GM12878 (cell line): ENCODE data around the gene SEMA5B. TPM values are rescaled to one million over a fixed set of nuclear protein-coding genes. Genes with fewer than 3 reads are reported as not detected.

Experiments used
- ATAC-seq: fragments of 200-7000 bp; cut with Tn5 transposase; 3 replicates; pipeline ENCODE4 v1.9.1; 2020; ENCODE audit warnings: mild to moderate bottlenecking, moderate library complexity
- BruUV-seq: library from RNA; stranded (reverse); fragments of 400-500 nt; replicated peaks from 2 replicates; lab custom pipeline; 2021; lab: Mats Ljungman, UMichigan
- CTCF ChIA-PET: fragments of 300-600 bp; sonication (Branson Sonifier 250); formaldehyde crosslinking; extraction: SDS; loops from one replicate; lab custom pipeline; 2021; ENCODE audit warnings: inconsistent platforms; lab: Yijun Ruan, JAX
- POLR2A ChIA-PET: fragments of 350-600 bp; formaldehyde crosslinking; extraction: SDS; loops from one replicate; lab custom pipeline; 2021; ENCODE audit warnings: inconsistent platforms; lab: Charles Lee
- RAD21 ChIA-PET: fragments of 300-600 bp; sonication (Branson Sonifier 250); formaldehyde crosslinking; loops from one replicate; lab custom pipeline; 2023; ENCODE audit warnings: antibody characterized with exemption; ENCODE audit not compliant: unreplicated experiment; lab: Charles Lee
- SMC1A ChIA-PET: fragments of 300-600 bp; sonication (Branson Sonifier 250); formaldehyde crosslinking; loops from one replicate; lab custom pipeline; 2023; ENCODE audit not compliant: unreplicated experiment, uncharacterized antibody; lab: Charles Lee
- DNase-seq: peaks from one replicate; pipeline ENCODE4 v3.0.0-alpha.2; 2011; ENCODE audit warnings: low read depth, low spot score
- FAIRE-seq: peaks from 3 replicates; lab custom pipeline; 2011; peaks lifted over from hg19 to GRCh38; lab: Jason Lieb, UNC
- H2AFZ ChIP-seq: 2 replicates; pipeline ENCODE4 v1.6.0; 2011; ENCODE audit warnings: low read depth, low read length, control low read depth; ENCODE audit not compliant: control insufficient read depth
- H3K27ac ChIP-seq: 2 replicates; pipeline ENCODE4 v1.5.1; 2011; ENCODE audit warnings: control low read depth; ENCODE audit not compliant: control insufficient read depth, insufficient read depth
- H3K27me3 ChIP-seq, 2 experiments: replicated peaks in 1 of 2; 2 replicates each; pipeline versions ENCODE4 v1.6.0 to v1.6.1; 2011; ENCODE audit warnings: low read length in 1 of 2; ENCODE audit not compliant: control insufficient read depth in 2 of 2, insufficient read depth in 2 of 2
- H3K36me3 ChIP-seq, 2 experiments: 2 replicates each; pipeline ENCODE4 v1.5.1; 2011; ENCODE audit warnings: low read length in 1 of 2; ENCODE audit not compliant: control insufficient read depth in 2 of 2, insufficient read depth in 2 of 2
- H3K4me1 ChIP-seq: 2 replicates; pipeline ENCODE4 v1.6.1; 2011; ENCODE audit warnings: mild to moderate bottlenecking, low read length, moderate library complexity, mixed read lengths; ENCODE audit not compliant: control insufficient read depth, insufficient read depth
- H3K4me2 ChIP-seq: 2 replicates; pipeline ENCODE4 v1.6.0; 2011; ENCODE audit warnings: control low read depth; ENCODE audit not compliant: control insufficient read depth, insufficient read depth
- H3K4me3 ChIP-seq: fragments of 200-600 bp; sonication (generic); 2 replicates; pipeline ENCODE4 v1.5.1; 2016
- H3K79me2 ChIP-seq: 2 replicates; pipeline ENCODE4 v1.6.0; 2011; ENCODE audit warnings: low read length; ENCODE audit not compliant: control insufficient read depth, insufficient read depth
- H3K9ac ChIP-seq: 2 replicates; pipeline ENCODE4 v1.8.0; 2011; ENCODE audit warnings: low read length, control low read depth, mixed read lengths; ENCODE audit not compliant: control insufficient read depth, insufficient read depth
- H3K9me3 ChIP-seq: replicated peaks from 3 replicates; pipeline ENCODE4 v1.5.1; 2011; ENCODE audit warnings: mild to moderate bottlenecking, low read length; ENCODE audit not compliant: control insufficient read depth, insufficient read depth
- H4K20me1 ChIP-seq: 2 replicates; pipeline ENCODE4 v1.6.0; 2011; ENCODE audit not compliant: control insufficient read depth, insufficient read depth
- CHD4 ChIP-seq: fragments of 200-600 bp; sonication (generic); IDR thresholded peaks from 2 replicates; pipeline ENCODE4 v1.6.1; 2016; ENCODE audit warnings: mild to moderate bottlenecking
- KLF5 ChIP-seq: fragments of 450-650 bp; IDR thresholded peaks from 2 replicates; pipeline ENCODE4 v1.6.1; 2014; ENCODE audit warnings: mild to moderate bottlenecking; ENCODE audit not compliant: partially characterized antibody
- PML ChIP-seq: IDR thresholded peaks from 2 replicates; pipeline ENCODE4 v1.6.1; 2012; ENCODE audit warnings: low read length, inconsistent platforms
- RUNX3 ChIP-seq: IDR thresholded peaks from 2 replicates; pipeline ENCODE4 v1.6.1; 2012; ENCODE audit warnings: low read length, inconsistent platforms
- SUZ12 ChIP-seq: fragments of 200-600 bp; sonication (generic); IDR thresholded peaks from one replicate; pipeline ENCODE4 v1.6.1; 2018; ENCODE audit warnings: antibody characterized with exemption, mild to moderate bottlenecking; ENCODE audit not compliant: unreplicated experiment
- WGBS: methylation state at CpG from one replicate; pipeline ENCODE4 v1.1.6; 2016; ENCODE audit warnings: low lambda C conversion rate; ENCODE audit not compliant: insufficient replicate concordance, insufficient coverage; ENCODE audit errors: missing lambda C conversion rate; 5-methylcytosine and 5-hydroxymethylcytosine counted together
- in situ Hi-C: fragments of 300-500 bp; cut with MboI; formaldehyde crosslinking; loops from 9 replicates; pipeline ENCODE4 v1.14.3; 2018; ENCODE audit warnings: mixed read lengths
- intact Hi-C: fragments of 100-400 bp; cut with micrococcal nuclease; formaldehyde crosslinking; loops from one replicate; pipeline ENCODE4 v1.14.2; 2022; ENCODE audit not compliant: unreplicated experiment
- polyA plus RNA-seq, 11 experiments: library from polyadenylated mRNA; depleted of rRNA in 4 of 11; unstranded in 6 of 11; stranded (reverse) in 5 of 11; fragments of >200 nt; fragmentation: Nextera tagmentation in 4 of 11; fragmentation: Illumina TruSeq in 1 of 11; extraction: Ambion mirVana in 4 of 11; extraction: Trizol in 1 of 11; gene quantifications; 1 replicate in 1 of 11; 2 replicates in 10 of 11; pipeline versions ENCODE4 v1.2.1 to v1.2.3, GENCODE V29; 2011 to 2016; ENCODE audit warnings: inconsistent platforms in 2 of 11, missing spikeins in 2 of 11, low read depth in 1 of 11
- total RNA-seq, 4 experiments: library from RNA; depleted of rRNA in 3 of 4; stranded (reverse); fragments of >200 nt in 3 of 4; fragmentation: Illumina TruSeq in 1 of 4; extraction: Trizol in 1 of 4; gene quantifications; 2 replicates each; pipeline versions ENCODE4 v1.2.1 to v1.2.3, GENCODE V29; 2013 to 2021
- TF ChIP-seq, protein P1 (sequence below): fragments of 450-650 bp; IDR thresholded peaks from 2 replicates; pipeline ENCODE4 v1.6.1; 2018; ENCODE audit warnings: borderline replicate concordance, mild to moderate bottlenecking; ENCODE audit not compliant: partially characterized antibody

SEMA5B gene
- total and polyA plus RNA-seq, 10 of the 15 experiments (the other 5 are each of a cell fraction or from before 2014, with no cell fraction given), result 0.05 TPM; not detected in 9

DNA sequence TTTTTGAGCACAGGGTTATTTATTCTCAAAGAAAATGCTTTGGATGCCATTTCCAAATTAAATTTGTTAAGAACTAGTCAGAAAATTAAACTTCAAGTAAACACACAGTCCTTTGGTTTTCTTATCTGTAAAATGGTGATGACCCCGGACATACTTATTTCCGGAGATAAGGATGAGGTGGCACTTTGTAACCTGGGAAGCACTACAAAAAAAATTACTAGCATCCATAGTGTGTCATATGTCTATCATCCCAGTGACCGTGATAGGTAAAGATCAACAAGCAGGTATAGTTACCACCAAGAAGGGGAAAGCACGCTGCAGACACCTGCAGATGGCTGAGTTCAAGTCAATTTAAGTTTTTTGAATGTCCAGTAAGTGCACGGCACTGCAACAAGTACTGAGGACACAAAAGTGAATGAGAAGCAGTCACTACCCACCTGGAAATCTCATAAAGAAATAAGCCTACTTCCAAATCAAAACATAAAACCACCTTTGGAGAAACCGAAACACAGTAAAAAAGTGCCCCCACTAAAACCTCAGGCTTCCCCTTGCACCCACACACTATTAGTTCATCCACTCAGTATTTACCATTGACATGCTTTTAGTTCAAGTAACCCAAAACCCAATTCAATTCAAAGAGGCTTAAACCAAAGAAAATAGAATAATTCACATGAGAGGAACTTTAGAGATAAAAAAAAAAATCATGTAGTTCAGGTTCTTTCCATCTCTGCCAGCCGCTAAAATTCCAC lies 24.6 kb downstream of the SEMA5B start:
- whole genome bisulfite sequencing, result 25% methylated on average over 7 of the region's 7 CpGs
- no peak for ATAC-seq

More for the DNA sequence above, 24.6 kb downstream of the SEMA5B start:
- POLR2A ChIA-PET, result no interaction called here
- CTCF ChIA-PET, result no interaction called here
- Histone ChIP-seq H3K9me3 (no peaks in the 10 kb centered on the region), H4K20me1 (no peaks in the 10 kb centered on the region), H3K27ac (no peak overlapping the region), H3K79me2 (no peaks in the 10 kb centered on the region), H3K27me3 (peaks cover 0 to 3% of the 10 kb centered on the region in 2 experiments; a peak in 1 of 4 replicates), H3K36me3 (no peaks in the 10 kb centered on the region), H2AFZ (no peak overlapping the region), H3K4me1 (no peaks in the 10 kb centered on the region), H3K4me3 (no peak overlapping the region), H3K4me2 (no peak overlapping the region), H3K9ac (no peak overlapping the region)
- RAD21 ChIA-PET, result interaction anchor here (0.6 kb wide), 1 partner anchor 948 kb away, joined by 3 read pairs; the partner anchor contains the start of gene CD86
- SMC1A ChIA-PET, result no interaction called here
- intact Hi-C loops, result no loop called here
- no peak for FAIRE-seq
- TF ChIP-seq KLF5 (no peak), PML (no peak), CHD4 (no peak), SUZ12 (no peak), RUNX3 (peak; percentile 60)
- TF ChIP-seq, protein P1, sequence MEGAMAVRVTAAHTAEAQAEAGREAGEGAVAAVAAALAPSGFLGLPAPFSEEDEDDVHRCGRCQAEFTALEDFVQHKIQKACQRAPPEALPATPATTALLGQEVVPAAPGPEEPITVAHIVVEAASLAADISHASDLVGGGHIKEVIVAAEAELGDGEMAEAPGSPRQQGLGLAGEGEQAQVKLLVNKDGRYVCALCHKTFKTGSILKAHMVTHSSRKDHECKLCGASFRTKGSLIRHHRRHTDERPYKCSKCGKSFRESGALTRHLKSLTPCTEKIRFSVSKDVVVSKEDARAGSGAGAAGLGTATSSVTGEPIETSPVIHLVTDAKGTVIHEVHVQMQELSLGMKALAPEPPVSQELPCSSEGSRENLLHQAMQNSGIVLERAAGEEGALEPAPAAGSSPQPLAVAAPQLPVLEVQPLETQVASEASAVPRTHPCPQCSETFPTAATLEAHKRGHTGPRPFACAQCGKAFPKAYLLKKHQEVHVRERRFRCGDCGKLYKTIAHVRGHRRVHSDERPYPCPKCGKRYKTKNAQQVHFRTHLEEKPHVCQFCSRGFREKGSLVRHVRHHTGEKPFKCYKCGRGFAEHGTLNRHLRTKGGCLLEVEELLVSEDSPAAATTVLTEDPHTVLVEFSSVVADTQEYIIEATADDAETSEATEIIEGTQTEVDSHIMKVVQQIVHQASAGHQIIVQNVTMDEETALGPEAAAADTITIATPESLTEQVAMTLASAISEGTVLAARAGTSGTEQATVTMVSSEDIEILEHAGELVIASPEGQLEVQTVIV, result no peak
- in situ Hi-C loops, result no loop called here
- BruUV-seq, result no TSS peak
- DNase-seq, result no peak
